ENCODE measurements around the gene SEPTIN5.

The SEPTIN5 gene

GRCh38 chr22:19737846-19738663, 23.8 kb downstream of the SEPTIN5 start:
- no peak overlapping the region for H3K4me3 ChIP-seq (ENCODE audit: control insufficient read depth, low read depth, low read length)
- TF ChIP-seq CTCF (IDR thresholded peaks at IDR 0.05; ENCODE audit: control insufficient read depth, insufficient read depth, low read depth, low read length, missing control alignments) = no peak
- DNase-seq (ENCODE audit: low read depth) = no peak

- no peak overlapping the region for H3K4me3 ChIP-seq (ENCODE audit: control insufficient read depth, low read depth, low read length)
- TF ChIP-seq CTCF (IDR thresholded peaks at IDR 0.05; ENCODE audit: control insufficient read depth, insufficient read depth, low read depth, low read length, missing control alignments) = no peak
- DNase-seq (ENCODE audit: low read depth) = no peak
Observed at GRCh38 chr22:19738664-19739447, 24.6 kb downstream of the SEPTIN5 start.

- DNase-seq (ENCODE audit: low read depth) = no peak
- no peak for TF ChIP-seq CTCF (IDR thresholded peaks at IDR 0.05; ENCODE audit: control insufficient read depth, insufficient read depth, low read depth, low read length, missing control alignments)
- H3K4me3 ChIP-seq (ENCODE audit: control insufficient read depth, low read depth, low read length) = no peak overlapping the region
Observed at GRCh38 chr22:19739448-19739895, 25.2 kb downstream of the SEPTIN5 start.

GRCh38 chr22:19739911-19740449, 25.7 kb downstream of the SEPTIN5 start:
- TF ChIP-seq CTCF (IDR thresholded peaks at IDR 0.05; ENCODE audit: control insufficient read depth, insufficient read depth, low read depth, low read length, missing control alignments) = no peak
- no peak overlapping the region for H3K4me3 ChIP-seq (ENCODE audit: control insufficient read depth, low read depth, low read length)
- no peak for DNase-seq (ENCODE audit: low read depth)

GRCh38 chr22:19740586-19740985, 26.3 kb downstream of the SEPTIN5 start:
- DNase-seq (ENCODE audit: low read depth) = no peak
- no peak overlapping the region for H3K4me3 ChIP-seq (ENCODE audit: control insufficient read depth, low read depth, low read length)
- no peak for TF ChIP-seq CTCF (IDR thresholded peaks at IDR 0.05; ENCODE audit: control insufficient read depth, insufficient read depth, low read depth, low read length, missing control alignments)

GRCh38 chr22:19741053-19741452, 26.8 kb downstream of the SEPTIN5 start:
- H3K4me3 ChIP-seq (ENCODE audit: control insufficient read depth, low read depth, low read length) = no peak overlapping the region
- DNase-seq (ENCODE audit: low read depth) = no peak
- TF ChIP-seq CTCF (IDR thresholded peaks at IDR 0.05; ENCODE audit: control insufficient read depth, insufficient read depth, low read depth, low read length, missing control alignments) = no peak

Data from AG09309 (cell line).